ENCODE measurements around the gene PPHLN1.

The PPHLN1 gene

GRCh38 chr12:42325653-42326474, at the start of gene PPHLN1, which contains the start of gene ZCRB1:
Gene PPHLN1 (plus strand): TSS chr12:42326167. CDS start chr12:42335903, 9,736 bp downstream.
Gene ZCRB1 (minus strand): TSS chr12:42326094. CDS start chr12:42324102, 1,992 bp downstream.
- DNase-seq: peak; percentile 96

- DNase-seq: no peak
These were observed 48.4 kb upstream of the PPHLN1 start for GRCh38 chr12:42277396-42278127.

GRCh38 chr12:42278128-42278510, 47.8 kb upstream of the PPHLN1 start:
- DNase-seq: no peak

- no peak for DNase-seq
These were observed 44.7 kb upstream of the PPHLN1 start for GRCh38 chr12:42281278-42281677.

GRCh38 chr12:42281844-42282243, 44.1 kb upstream of the PPHLN1 start:
- DNase-seq: no peak

GRCh38 chr12:42282294-42282693, 43.7 kb upstream of the PPHLN1 start:
- DNase-seq: no peak

- DNase-seq: peak; percentile 21
These were observed 42.2 kb upstream of the PPHLN1 start for GRCh38 chr12:42283739-42284138.

GRCh38 chr12:42284157-42284556, 41.8 kb upstream of the PPHLN1 start:
- DNase-seq: peak; percentile 57

GRCh38 chr12:42284876-42285275, 41.1 kb upstream of the PPHLN1 start:
- DNase-seq: peak; percentile 30

- DNase-seq: no peak
These were observed 40.5 kb upstream of the PPHLN1 start for GRCh38 chr12:42285431-42285830.

GRCh38 chr12:42286741-42287140, 39.2 kb upstream of the PPHLN1 start:
- DNase-seq: no peak

GRCh38 chr12:42288544-42288943, 37.4 kb upstream of the PPHLN1 start:
- DNase-seq: no peak

GRCh38 chr12:42291680-42292079, 34.3 kb upstream of the PPHLN1 start:
- no peak for DNase-seq

GRCh38 chr12:42296503-42297109, 29.4 kb upstream of the PPHLN1 start:
- DNase-seq: peak; percentile 82

- DNase-seq: no peak
These were observed 27.1 kb upstream of the PPHLN1 start for GRCh38 chr12:42298887-42299286.

- no peak for DNase-seq
These were observed 26.3 kb upstream of the PPHLN1 start for GRCh38 chr12:42299392-42300308.

GRCh38 chr12:42306297-42306696, 19.7 kb upstream of the PPHLN1 start:
- no peak for DNase-seq

GRCh38 chr12:42308390-42308789, 17.6 kb upstream of the PPHLN1 start:
- no peak for DNase-seq

GRCh38 chr12:42309996-42310395, 16.0 kb upstream of the PPHLN1 start:
- DNase-seq: no peak

GRCh38 chr12:42315108-42315507, 10.9 kb upstream of the PPHLN1 start:
- no peak for DNase-seq

GRCh38 chr12:42320796-42321195, 5.2 kb upstream of the PPHLN1 start:
- DNase-seq: no peak

- DNase-seq: no peak
These were observed 3.4 kb upstream of the PPHLN1 start for GRCh38 chr12:42322567-42322966.

GRCh38 chr12:42323856-42324255, 2.1 kb upstream of the PPHLN1 start:
- no peak for DNase-seq
